ENCODE data around the gene FAM149A. TPM values are rescaled to one million over a fixed set of nuclear protein-coding genes. Genes with fewer than 3 reads are reported as not detected.

FAM149A gene
- total and polyA plus RNA-seq, 4 donors: 12.0 to 27.1 (median 15.0) TPM

GRCh38 chr4:186081202-186081807, 23.2 kb upstream of the FAM149A start:
- H3K36me3 ChIP-seq (ENCODE audit: control insufficient read depth in 4 of 4, insufficient read depth in 3 of 4, low read depth in 1 of 4, low read length in 3 of 4): peaks cover 0 to 26% (median 2%) of the 10 kb centered on the region in 4 donors
- no peaks in the 10 kb centered on the region for H3K4me1 ChIP-seq (ENCODE audit: control insufficient read depth in 4 of 4, insufficient read depth in 4 of 4, low read length in 3 of 4)
- no peak for DNase-seq (ENCODE audit: low spot score)
- WGBS: 90% methylated on average over 15 of the region's 15 CpGs
- H3K27ac ChIP-seq (ENCODE audit: low read depth in 1 of 2, low read length in 2 of 2): no peak overlapping the region
- H3K4me3 ChIP-seq (ENCODE audit: low read depth in 1 of 3, low read length in 3 of 3): no peak overlapping the region
- no peaks in the 10 kb centered on the region for H3K27me3 ChIP-seq (ENCODE audit: control insufficient read depth in 4 of 4, insufficient read depth in 4 of 4, low read length in 3 of 4)
- no peak overlapping the region for H3K9ac ChIP-seq (ENCODE audit: low read depth in 1 of 2, low read length in 2 of 2)
- H3K9me3 ChIP-seq (ENCODE audit: control insufficient read depth in 4 of 4, low read length in 3 of 4): no peaks in the 10 kb centered on the region
- TF ChIP-seq JUND (IDR thresholded peaks at IDR 0.05): no peak
- no peak for TF ChIP-seq REST (IDR thresholded peaks at IDR 0.05)
- TF ChIP-seq TAF1 (conservative IDR thresholded peaks at IDR 0.05): no peak
- no peak for TF ChIP-seq RAD21 (IDR thresholded peaks at IDR 0.05)
- no peak for TF ChIP-seq YY1 (IDR thresholded peaks at IDR 0.05)
- TF ChIP-seq HNF4A (conservative IDR thresholded peaks at IDR 0.05): no peak
- no peak for TF ChIP-seq FOXA2 (IDR thresholded peaks at IDR 0.05)

DNA sequence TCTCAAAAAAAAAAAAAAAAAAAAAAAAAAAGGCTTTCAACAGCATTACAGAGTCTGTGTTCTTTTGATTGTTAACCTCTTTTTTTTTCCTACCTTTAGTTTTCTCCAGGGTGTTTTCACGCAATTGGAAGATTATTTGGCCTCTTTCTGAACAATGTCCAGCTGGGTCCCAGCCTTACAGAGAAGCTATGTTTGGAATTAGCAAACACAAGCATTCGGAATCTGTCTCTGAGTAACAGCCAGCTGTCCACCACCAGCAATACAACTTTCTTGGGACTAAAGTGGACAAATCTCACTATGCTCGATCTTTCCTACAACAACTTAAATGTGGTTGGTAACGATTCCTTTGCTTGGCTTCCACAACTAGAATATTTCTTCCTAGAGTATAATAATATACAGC, 22.3 kb upstream of the FAM149A start:
- TF ChIP-seq NR2F2 (IDR thresholded peaks at IDR 0.05): no peak

GRCh38 chr4:186088523-186088922, 16.0 kb upstream of the FAM149A start:
- H3K9ac ChIP-seq (ENCODE audit: low read depth in 1 of 2, low read length in 2 of 2): no peak overlapping the region
- no peaks in the 10 kb centered on the region for H3K4me1 ChIP-seq (ENCODE audit: control insufficient read depth in 4 of 4, insufficient read depth in 4 of 4, low read length in 3 of 4)
- DNase-seq (ENCODE audit: low spot score): no peak
- H3K27ac ChIP-seq (ENCODE audit: low read depth in 1 of 2, low read length in 2 of 2): no peak overlapping the region
- no peak overlapping the region for H3K4me3 ChIP-seq (ENCODE audit: low read depth in 1 of 3, low read length in 3 of 3)
- no peaks in the 10 kb centered on the region for H3K27me3 ChIP-seq (ENCODE audit: control insufficient read depth in 4 of 4, insufficient read depth in 4 of 4, low read length in 3 of 4)
- H3K9me3 ChIP-seq (ENCODE audit: control insufficient read depth in 4 of 4, low read length in 3 of 4): no peaks in the 10 kb centered on the region
- no peaks in the 10 kb centered on the region for H3K36me3 ChIP-seq (ENCODE audit: control insufficient read depth in 4 of 4, insufficient read depth in 3 of 4, low read depth in 1 of 4, low read length in 3 of 4)
- TF ChIP-seq SP1 (IDR thresholded peaks at IDR 0.05) (no peak), HNF4G (IDR thresholded peaks at IDR 0.05) (no peak), TAF1 (conservative IDR thresholded peaks at IDR 0.05) (no peak), ATF3 (IDR thresholded peaks at IDR 0.05) (no peak), FOXA1 (IDR thresholded peaks at IDR 0.05) (no peak), EGR1 (IDR thresholded peaks at IDR 0.05; ENCODE audit: low read depth in 2 of 2) (no peak), YY1 (IDR thresholded peaks at IDR 0.05) (no peak), RXRA (IDR thresholded peaks at IDR 0.05) (no peak), GABPA (IDR thresholded peaks at IDR 0.05 in 1 of 2, conservative IDR thresholded peaks at IDR 0.05 in 1 of 2) (no peak), HNF4A (conservative IDR thresholded peaks at IDR 0.05) (no peak), JUND (IDR thresholded peaks at IDR 0.05) (no peak), RAD21 (IDR thresholded peaks at IDR 0.05) (no peak), NR2F2 (IDR thresholded peaks at IDR 0.05) (no peak), REST (IDR thresholded peaks at IDR 0.05) (no peak)
- TF ChIP-seq, protein P1, sequence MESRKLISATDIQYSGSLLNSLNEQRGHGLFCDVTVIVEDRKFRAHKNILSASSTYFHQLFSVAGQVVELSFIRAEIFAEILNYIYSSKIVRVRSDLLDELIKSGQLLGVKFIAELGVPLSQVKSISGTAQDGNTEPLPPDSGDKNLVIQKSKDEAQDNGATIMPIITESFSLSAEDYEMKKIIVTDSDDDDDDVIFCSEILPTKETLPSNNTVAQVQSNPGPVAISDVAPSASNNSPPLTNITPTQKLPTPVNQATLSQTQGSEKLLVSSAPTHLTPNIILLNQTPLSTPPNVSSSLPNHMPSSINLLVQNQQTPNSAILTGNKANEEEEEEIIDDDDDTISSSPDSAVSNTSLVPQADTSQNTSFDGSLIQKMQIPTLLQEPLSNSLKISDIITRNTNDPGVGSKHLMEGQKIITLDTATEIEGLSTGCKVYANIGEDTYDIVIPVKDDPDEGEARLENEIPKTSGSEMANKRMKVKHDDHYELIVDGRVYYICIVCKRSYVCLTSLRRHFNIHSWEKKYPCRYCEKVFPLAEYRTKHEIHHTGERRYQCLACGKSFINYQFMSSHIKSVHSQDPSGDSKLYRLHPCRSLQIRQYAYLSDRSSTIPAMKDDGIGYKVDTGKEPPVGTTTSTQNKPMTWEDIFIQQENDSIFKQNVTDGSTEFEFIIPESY (IDR thresholded peaks at IDR 0.05): no peak
- TF ChIP-seq, protein P2, sequence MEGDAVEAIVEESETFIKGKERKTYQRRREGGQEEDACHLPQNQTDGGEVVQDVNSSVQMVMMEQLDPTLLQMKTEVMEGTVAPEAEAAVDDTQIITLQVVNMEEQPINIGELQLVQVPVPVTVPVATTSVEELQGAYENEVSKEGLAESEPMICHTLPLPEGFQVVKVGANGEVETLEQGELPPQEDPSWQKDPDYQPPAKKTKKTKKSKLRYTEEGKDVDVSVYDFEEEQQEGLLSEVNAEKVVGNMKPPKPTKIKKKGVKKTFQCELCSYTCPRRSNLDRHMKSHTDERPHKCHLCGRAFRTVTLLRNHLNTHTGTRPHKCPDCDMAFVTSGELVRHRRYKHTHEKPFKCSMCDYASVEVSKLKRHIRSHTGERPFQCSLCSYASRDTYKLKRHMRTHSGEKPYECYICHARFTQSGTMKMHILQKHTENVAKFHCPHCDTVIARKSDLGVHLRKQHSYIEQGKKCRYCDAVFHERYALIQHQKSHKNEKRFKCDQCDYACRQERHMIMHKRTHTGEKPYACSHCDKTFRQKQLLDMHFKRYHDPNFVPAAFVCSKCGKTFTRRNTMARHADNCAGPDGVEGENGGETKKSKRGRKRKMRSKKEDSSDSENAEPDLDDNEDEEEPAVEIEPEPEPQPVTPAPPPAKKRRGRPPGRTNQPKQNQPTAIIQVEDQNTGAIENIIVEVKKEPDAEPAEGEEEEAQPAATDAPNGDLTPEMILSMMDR (IDR thresholded peaks at IDR 0.05; ENCODE audit: low read depth, low read length, missing input control): no peak

More for the DNA sequence above, 22.3 kb upstream of the FAM149A start:
- H3K4me1 ChIP-seq (ENCODE audit: control insufficient read depth in 4 of 4, insufficient read depth in 4 of 4, low read length in 3 of 4): no peaks in the 10 kb centered on the region
- H3K9me3 ChIP-seq (ENCODE audit: control insufficient read depth in 4 of 4, low read length in 3 of 4): no peaks in the 10 kb centered on the region
- H3K4me3 ChIP-seq (ENCODE audit: low read depth in 1 of 3, low read length in 3 of 3): no peak overlapping the region
- H3K27ac ChIP-seq (ENCODE audit: low read depth in 1 of 2, low read length in 2 of 2): no peak overlapping the region
- peaks cover 0 to 22% (median 2%) of the 10 kb centered on the region in 4 donors for H3K36me3 ChIP-seq (ENCODE audit: control insufficient read depth in 4 of 4, insufficient read depth in 3 of 4, low read depth in 1 of 4, low read length in 3 of 4)
- WGBS: 89% methylated on average over 4 of the region's 4 CpGs
- no peak for DNase-seq (ENCODE audit: low spot score)
- no peaks in the 10 kb centered on the region for H3K27me3 ChIP-seq (ENCODE audit: control insufficient read depth in 4 of 4, insufficient read depth in 4 of 4, low read length in 3 of 4)
- no peak overlapping the region for H3K9ac ChIP-seq (ENCODE audit: low read depth in 1 of 2, low read length in 2 of 2)

Data from liver (tissue), 9 donors.